HFF-Myc (cell line): ENCODE measurements around the gene USP31.
"Not testable (repeated sequence)": the region's sequence is repeated elsewhere in the genome, so short reads cannot be mapped to it uniquely, and the experiment has no call there.

Experiments used
- DNase-seq: peaks from one replicate; pipeline ENCODE4 v3.0.0-alpha.2; 2011; ENCODE audit warnings: low read depth; ENCODE audit errors: extremely low read depth
- H3K4me3 ChIP-seq: replicated peaks from 2 replicates; pipeline ENCODE4 v1.5.1; 2011; ENCODE audit warnings: low read depth, mild to moderate bottlenecking, control low read depth, low read length
- CTCF ChIP-seq: IDR thresholded peaks from 2 replicates; pipeline ENCODE4 v1.5.1; 2012; ENCODE audit warnings: mild to moderate bottlenecking, low read depth, low read length, control low read depth; ENCODE audit errors: missing control alignments

Gene USP31

DNA sequence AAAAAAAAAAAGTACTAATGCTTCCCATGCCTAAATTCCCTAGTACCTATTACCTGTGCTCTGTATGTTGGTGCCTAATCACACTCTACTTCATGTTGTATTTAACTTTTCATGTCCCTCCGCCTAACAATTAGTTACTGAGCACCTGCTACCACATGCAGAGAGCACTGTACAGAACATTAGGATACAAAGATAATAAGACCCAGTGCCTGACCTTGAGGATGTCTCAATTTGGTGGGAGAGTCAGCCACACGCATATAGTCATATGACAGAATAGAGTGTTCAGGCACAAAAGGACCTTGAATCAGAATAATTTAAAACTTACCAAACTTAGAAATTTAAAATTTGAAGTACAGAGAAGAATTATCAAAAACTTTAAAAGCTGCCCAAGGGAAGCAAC is 42.1 kb downstream of the USP31 start:
- no peak overlapping the region for H3K4me3 ChIP-seq
- no peak for DNase-seq
- no peak for TF ChIP-seq CTCF

- TF ChIP-seq CTCF: no peak
- DNase-seq: no peak
- H3K4me3 ChIP-seq: no peak overlapping the region
These were observed 43.9 kb downstream of the USP31 start for GRCh38 chr16:23105309-23105708.

- no peak for DNase-seq
- TF ChIP-seq CTCF: no peak
- H3K4me3 ChIP-seq: no peak overlapping the region
These were observed 45.0 kb downstream of the USP31 start for GRCh38 chr16:23104032-23104955.

GRCh38 chr16:23103603-23104002 is 45.6 kb downstream of the USP31 start:
- DNase-seq: no peak
- TF ChIP-seq CTCF: no peak
- no peak overlapping the region for H3K4me3 ChIP-seq

GRCh38 chr16:23101012-23101550 is 48.2 kb downstream of the USP31 start:
- no peak overlapping the region for H3K4me3 ChIP-seq
- DNase-seq: no peak
- TF ChIP-seq CTCF: no peak

GRCh38 chr16:23096450-23096849 is 52.8 kb downstream of the USP31 start:
- H3K4me3 ChIP-seq, DNase-seq: not testable (repeated sequence)

DNA sequence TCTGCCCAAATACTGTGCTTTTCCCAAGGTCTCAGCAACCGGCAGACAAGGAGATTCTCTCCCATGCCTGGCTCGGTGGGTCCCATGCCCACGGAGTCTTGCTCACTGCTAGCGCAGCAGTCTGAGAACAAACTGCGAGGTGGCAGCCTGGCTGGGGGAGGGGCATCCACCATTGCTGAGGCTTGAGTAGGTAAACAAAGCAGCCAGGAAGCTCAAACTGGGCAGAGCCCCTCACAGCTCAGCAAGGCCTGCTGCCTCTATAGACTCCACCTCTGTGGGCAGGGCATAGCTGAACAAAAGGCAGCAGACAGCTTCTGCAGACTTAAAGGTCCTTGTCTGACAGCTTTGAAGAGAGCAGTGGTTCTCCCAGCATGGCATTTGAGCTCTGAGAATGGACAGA is 55.1 kb downstream of the USP31 start:
- not testable (repeated sequence) for DNase-seq, H3K4me3 ChIP-seq

- no peak overlapping the region for H3K4me3 ChIP-seq
- no peak for DNase-seq
- no peak for TF ChIP-seq CTCF
These were observed 56.5 kb downstream of the USP31 start for GRCh38 chr16:23092801-23093117.
